GM12878 (cell line): ENCODE data around the gene CCNY. TPM values are rescaled to one million over a fixed set of nuclear protein-coding genes. Genes with fewer than 3 reads are reported as not detected.

ENCODE experiments used
- ATAC-seq: fragments of 200-7000 bp; cut with Tn5 transposase; 3 replicates; pipeline ENCODE4 v1.9.1; 2020; ENCODE audit warnings: mild to moderate bottlenecking, moderate library complexity
- BruUV-seq: library from RNA; stranded (reverse); fragments of 400-500 nt; replicated peaks from 2 replicates; lab custom pipeline; 2021; lab: Mats Ljungman, UMichigan
- CTCF ChIA-PET: fragments of 300-600 bp; sonication (Branson Sonifier 250); formaldehyde crosslinking; extraction: SDS; loops from one replicate; lab custom pipeline; 2021; ENCODE audit warnings: inconsistent platforms; lab: Yijun Ruan, JAX
- POLR2A ChIA-PET: fragments of 350-600 bp; formaldehyde crosslinking; extraction: SDS; loops from one replicate; lab custom pipeline; 2021; ENCODE audit warnings: inconsistent platforms; lab: Charles Lee
- RAD21 ChIA-PET: fragments of 300-600 bp; sonication (Branson Sonifier 250); formaldehyde crosslinking; loops from one replicate; lab custom pipeline; 2023; ENCODE audit warnings: antibody characterized with exemption; ENCODE audit not compliant: unreplicated experiment; lab: Charles Lee
- SMC1A ChIA-PET: fragments of 300-600 bp; sonication (Branson Sonifier 250); formaldehyde crosslinking; loops from one replicate; lab custom pipeline; 2023; ENCODE audit not compliant: unreplicated experiment, uncharacterized antibody; lab: Charles Lee
- DNase-seq: peaks from one replicate; pipeline ENCODE4 v3.0.0-alpha.2; 2011; ENCODE audit warnings: low read depth, low spot score
- FAIRE-seq: peaks from 3 replicates; lab custom pipeline; 2011; peaks lifted over from hg19 to GRCh38; lab: Jason Lieb, UNC
- H2AFZ ChIP-seq: 2 replicates; pipeline ENCODE4 v1.6.0; 2011; ENCODE audit warnings: low read depth, low read length, control low read depth; ENCODE audit not compliant: control insufficient read depth
- H3K27ac ChIP-seq: 2 replicates; pipeline ENCODE4 v1.5.1; 2011; ENCODE audit warnings: control low read depth; ENCODE audit not compliant: control insufficient read depth, insufficient read depth
- H3K27me3 ChIP-seq, 2 experiments: replicated peaks in 1 of 2; 2 replicates each; pipeline versions ENCODE4 v1.6.0 to v1.6.1; 2011; ENCODE audit warnings: low read length in 1 of 2; ENCODE audit not compliant: control insufficient read depth in 2 of 2, insufficient read depth in 2 of 2
- H3K36me3 ChIP-seq, 2 experiments: 2 replicates each; pipeline ENCODE4 v1.5.1; 2011; ENCODE audit warnings: low read length in 1 of 2; ENCODE audit not compliant: control insufficient read depth in 2 of 2, insufficient read depth in 2 of 2
- H3K4me1 ChIP-seq: 2 replicates; pipeline ENCODE4 v1.6.1; 2011; ENCODE audit warnings: mild to moderate bottlenecking, low read length, moderate library complexity, mixed read lengths; ENCODE audit not compliant: control insufficient read depth, insufficient read depth
- H3K4me2 ChIP-seq: 2 replicates; pipeline ENCODE4 v1.6.0; 2011; ENCODE audit warnings: control low read depth; ENCODE audit not compliant: control insufficient read depth, insufficient read depth
- H3K4me3 ChIP-seq: fragments of 200-600 bp; sonication (generic); 2 replicates; pipeline ENCODE4 v1.5.1; 2016
- H3K79me2 ChIP-seq: 2 replicates; pipeline ENCODE4 v1.6.0; 2011; ENCODE audit warnings: low read length; ENCODE audit not compliant: control insufficient read depth, insufficient read depth
- H3K9ac ChIP-seq: 2 replicates; pipeline ENCODE4 v1.8.0; 2011; ENCODE audit warnings: low read length, control low read depth, mixed read lengths; ENCODE audit not compliant: control insufficient read depth, insufficient read depth
- H3K9me3 ChIP-seq: replicated peaks from 3 replicates; pipeline ENCODE4 v1.5.1; 2011; ENCODE audit warnings: mild to moderate bottlenecking, low read length; ENCODE audit not compliant: control insufficient read depth, insufficient read depth
- H4K20me1 ChIP-seq: 2 replicates; pipeline ENCODE4 v1.6.0; 2011; ENCODE audit not compliant: control insufficient read depth, insufficient read depth
- DPF2 ChIP-seq: fragments of 450-650 bp; IDR thresholded peaks from 2 replicates; pipeline ENCODE4 v1.6.1; 2017; ENCODE audit warnings: mild to moderate bottlenecking
- EGR1 ChIP-seq, 2 experiments: IDR thresholded peaks; 1 replicate in 1 of 2; 2 replicates in 1 of 2; pipeline ENCODE4 v1.6.1; 2011 to 2012; ENCODE audit warnings: low read depth in 2 of 2, low read length in 2 of 2, borderline replicate concordance in 1 of 2, mild to moderate bottlenecking in 1 of 2, moderate library complexity in 1 of 2
- EZH2 ChIP-seq: IDR thresholded peaks from 2 replicates; pipeline ENCODE4 v1.6.1; 2012; ENCODE audit warnings: low read depth, mild to moderate bottlenecking, control low read depth, inconsistent platforms, low read length, borderline replicate concordance; ENCODE audit not compliant: control insufficient read depth
- FOXK2 ChIP-seq: fragments of 450-650 bp; IDR thresholded peaks from 2 replicates; pipeline ENCODE4 v1.6.1; 2017; ENCODE audit warnings: mild to moderate bottlenecking, moderate library complexity
- HDAC2 ChIP-seq: fragments of 200-600 bp; sonication (generic); IDR thresholded peaks from 2 replicates; pipeline ENCODE4 v1.6.1; 2017
- IRF4 ChIP-seq: IDR thresholded peaks from 2 replicates; pipeline ENCODE4 v1.6.1; 2011; ENCODE audit warnings: low read depth, low read length
- KAT2A ChIP-seq: conservative IDR thresholded peaks from 2 replicates; pipeline ENCODE4 v1.6.1; 2011; ENCODE audit warnings: low read depth, low read length; ENCODE audit not compliant: control insufficient read depth
- MEF2A ChIP-seq: IDR thresholded peaks from 2 replicates; pipeline ENCODE4 v1.6.1; 2011; ENCODE audit warnings: low read depth, mild to moderate bottlenecking, low read length, moderate library complexity; ENCODE audit not compliant: insufficient read depth
- RAD51 ChIP-seq: fragments of 450-650 bp; IDR thresholded peaks from 2 replicates; pipeline ENCODE4 v1.6.1; 2016; ENCODE audit warnings: moderate library complexity, mild to moderate bottlenecking, inconsistent platforms
- RB1 ChIP-seq: fragments of 450-650 bp; formaldehyde crosslinking; IDR thresholded peaks from 2 replicates; pipeline ENCODE4 v1.6.1; 2017; ENCODE audit warnings: mild to moderate bottlenecking, borderline replicate concordance
- SIX5 ChIP-seq: IDR thresholded peaks from 2 replicates; pipeline ENCODE4 v1.6.1; 2011; ENCODE audit warnings: mild to moderate bottlenecking, low read depth, low read length, moderate library complexity; ENCODE audit not compliant: severe bottlenecking
- SMARCA5 ChIP-seq: fragments of 450-650 bp; IDR thresholded peaks from 2 replicates; pipeline ENCODE4 v1.6.1; 2017; ENCODE audit warnings: mild to moderate bottlenecking
- SPI1 ChIP-seq: IDR thresholded peaks from 2 replicates; pipeline ENCODE4 v1.6.1; 2011; ENCODE audit warnings: low read depth, mild to moderate bottlenecking, low read length, moderate library complexity, borderline replicate concordance; ENCODE audit not compliant: insufficient read depth
- TCF7 ChIP-seq: IDR thresholded peaks from 2 replicates; pipeline ENCODE4 v1.6.1; 2014; ENCODE audit warnings: antibody characterized with exemption, borderline replicate concordance
- ZZZ3 ChIP-seq: IDR thresholded peaks from 2 replicates; pipeline ENCODE4 v1.6.1; 2011; ENCODE audit warnings: low read depth; ENCODE audit not compliant: control insufficient read depth, insufficient read length
- WGBS: methylation state at CpG from one replicate; pipeline ENCODE4 v1.1.6; 2016; ENCODE audit warnings: low lambda C conversion rate; ENCODE audit not compliant: insufficient replicate concordance, insufficient coverage; ENCODE audit errors: missing lambda C conversion rate; 5-methylcytosine and 5-hydroxymethylcytosine counted together
- in situ Hi-C: fragments of 300-500 bp; cut with MboI; formaldehyde crosslinking; loops from 9 replicates; pipeline ENCODE4 v1.14.3; 2018; ENCODE audit warnings: mixed read lengths
- intact Hi-C: fragments of 100-400 bp; cut with micrococcal nuclease; formaldehyde crosslinking; loops from one replicate; pipeline ENCODE4 v1.14.2; 2022; ENCODE audit not compliant: unreplicated experiment
- polyA plus RNA-seq, 11 experiments: library from polyadenylated mRNA; depleted of rRNA in 4 of 11; unstranded in 6 of 11; stranded (reverse) in 5 of 11; fragments of >200 nt; fragmentation: Nextera tagmentation in 4 of 11; fragmentation: Illumina TruSeq in 1 of 11; extraction: Ambion mirVana in 4 of 11; extraction: Trizol in 1 of 11; gene quantifications; 1 replicate in 1 of 11; 2 replicates in 10 of 11; pipeline versions ENCODE4 v1.2.1 to v1.2.3, GENCODE V29; 2011 to 2016; ENCODE audit warnings: inconsistent platforms in 2 of 11, missing spikeins in 2 of 11, low read depth in 1 of 11
- total RNA-seq, 4 experiments: library from RNA; depleted of rRNA in 3 of 4; stranded (reverse); fragments of >200 nt in 3 of 4; fragmentation: Illumina TruSeq in 1 of 4; extraction: Trizol in 1 of 4; gene quantifications; 2 replicates each; pipeline versions ENCODE4 v1.2.1 to v1.2.3, GENCODE V29; 2013 to 2021
- TF ChIP-seq, protein P1 (sequence below): fragments of 450-650 bp; IDR thresholded peaks from 2 replicates; pipeline ENCODE4 v1.6.1; 2017; ENCODE audit warnings: borderline replicate concordance
- TF ChIP-seq, protein P2 (sequence below): fragments of 450-650 bp; IDR thresholded peaks from 2 replicates; pipeline ENCODE4 v1.6.1; 2018; ENCODE audit warnings: borderline replicate concordance, mild to moderate bottlenecking; ENCODE audit not compliant: partially characterized antibody

The CCNY gene
- total and polyA plus RNA-seq, 10 of the 15 experiments (the other 5 are each of a cell fraction or from before 2014, with no cell fraction given): 3.6 to 50.0 (median 26.1) TPM

DNA sequence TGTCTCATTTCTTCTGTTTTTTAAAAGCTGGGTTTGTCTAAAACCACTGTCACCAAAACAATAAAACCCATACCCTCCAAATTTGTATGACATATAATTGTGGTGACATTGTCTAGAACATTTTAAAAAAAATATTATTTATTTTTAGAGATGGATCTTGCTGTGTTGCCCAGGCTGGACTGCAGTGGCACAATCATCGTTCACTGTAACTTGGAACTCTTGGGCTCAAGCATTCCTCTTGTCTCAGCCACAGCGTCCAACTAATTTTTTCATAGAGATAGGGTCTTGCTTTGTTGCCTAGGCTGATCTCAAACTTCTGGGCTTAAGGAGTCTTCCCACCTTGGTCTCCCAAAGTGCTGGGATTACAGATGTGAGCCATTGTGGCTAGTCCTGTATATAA, 116.5 kb downstream of the CCNY start:
- WGBS: 100% methylated on average over 2 of the region's 2 CpGs
- ChIA-PET RAD21 (interaction anchor here (0.7 kb wide), 1 partner anchor 330 kb away, joined by 5 read pairs; no protein-coding TSS in a partner anchor), CTCF (no interaction called here), SMC1A (interaction anchor here (1.1 to 1.4 kb wide), 3 partner anchors 10 to 35 kb away, joined by 3 to 4 read pairs (median 3); no protein-coding TSS in a partner anchor), POLR2A (no interaction called here)
- no peaks in the 10 kb centered on the region for H3K36me3 ChIP-seq
- no peak overlapping the region for H3K4me3 ChIP-seq
- no peaks in the 10 kb centered on the region for H3K9me3 ChIP-seq
- H3K9ac ChIP-seq: no peak overlapping the region
- ATAC-seq (no peak), DNase-seq (no peak), FAIRE-seq (no peak)
- in situ Hi-C loops (no loop called here), intact Hi-C loops (loop anchor here (10.0 kb wide), 1 partner anchor 328 kb away; the partner anchor contains the start of gene CREM)
- H3K27ac ChIP-seq: no peak overlapping the region
- no peak overlapping the region for H3K4me2 ChIP-seq
- TF ChIP-seq, protein P1, sequence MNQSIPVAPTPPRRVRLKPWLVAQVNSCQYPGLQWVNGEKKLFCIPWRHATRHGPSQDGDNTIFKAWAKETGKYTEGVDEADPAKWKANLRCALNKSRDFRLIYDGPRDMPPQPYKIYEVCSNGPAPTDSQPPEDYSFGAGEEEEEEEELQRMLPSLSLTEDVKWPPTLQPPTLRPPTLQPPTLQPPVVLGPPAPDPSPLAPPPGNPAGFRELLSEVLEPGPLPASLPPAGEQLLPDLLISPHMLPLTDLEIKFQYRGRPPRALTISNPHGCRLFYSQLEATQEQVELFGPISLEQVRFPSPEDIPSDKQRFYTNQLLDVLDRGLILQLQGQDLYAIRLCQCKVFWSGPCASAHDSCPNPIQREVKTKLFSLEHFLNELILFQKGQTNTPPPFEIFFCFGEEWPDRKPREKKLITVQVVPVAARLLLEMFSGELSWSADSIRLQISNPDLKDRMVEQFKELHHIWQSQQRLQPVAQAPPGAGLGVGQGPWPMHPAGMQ: no peak
- TF ChIP-seq KAT2A (no peak), MEF2A (no peak), SMARCA5 (no peak), FOXK2 (no peak), HDAC2 (no peak), EGR1 (IDR thresholded peaks at IDR 0.05; ENCODE audit: borderline replicate concordance in 1 of 2, low read depth in 2 of 2, low read length in 2 of 2) (no peak), IRF4 (no peak), SIX5 (no peak), ZZZ3 (no peak), DPF2 (no peak), TCF7 (no peak), RB1 (no peak), EZH2 (no peak), SPI1 (no peak), RAD51 (no peak)
- TF ChIP-seq, protein P2, sequence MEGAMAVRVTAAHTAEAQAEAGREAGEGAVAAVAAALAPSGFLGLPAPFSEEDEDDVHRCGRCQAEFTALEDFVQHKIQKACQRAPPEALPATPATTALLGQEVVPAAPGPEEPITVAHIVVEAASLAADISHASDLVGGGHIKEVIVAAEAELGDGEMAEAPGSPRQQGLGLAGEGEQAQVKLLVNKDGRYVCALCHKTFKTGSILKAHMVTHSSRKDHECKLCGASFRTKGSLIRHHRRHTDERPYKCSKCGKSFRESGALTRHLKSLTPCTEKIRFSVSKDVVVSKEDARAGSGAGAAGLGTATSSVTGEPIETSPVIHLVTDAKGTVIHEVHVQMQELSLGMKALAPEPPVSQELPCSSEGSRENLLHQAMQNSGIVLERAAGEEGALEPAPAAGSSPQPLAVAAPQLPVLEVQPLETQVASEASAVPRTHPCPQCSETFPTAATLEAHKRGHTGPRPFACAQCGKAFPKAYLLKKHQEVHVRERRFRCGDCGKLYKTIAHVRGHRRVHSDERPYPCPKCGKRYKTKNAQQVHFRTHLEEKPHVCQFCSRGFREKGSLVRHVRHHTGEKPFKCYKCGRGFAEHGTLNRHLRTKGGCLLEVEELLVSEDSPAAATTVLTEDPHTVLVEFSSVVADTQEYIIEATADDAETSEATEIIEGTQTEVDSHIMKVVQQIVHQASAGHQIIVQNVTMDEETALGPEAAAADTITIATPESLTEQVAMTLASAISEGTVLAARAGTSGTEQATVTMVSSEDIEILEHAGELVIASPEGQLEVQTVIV: no peak
- no TSS peak for BruUV-seq
- H2AFZ ChIP-seq: no peak overlapping the region
- no peaks in the 10 kb centered on the region for H4K20me1 ChIP-seq
- H3K79me2 ChIP-seq: peaks cover 20% of the 10 kb centered on the region
- peaks cover 31% of the 10 kb centered on the region for H3K4me1 ChIP-seq
- H3K27me3 ChIP-seq: no peaks in the 10 kb centered on the region
